ENCODE data around the gene CBLN2.

DNA sequence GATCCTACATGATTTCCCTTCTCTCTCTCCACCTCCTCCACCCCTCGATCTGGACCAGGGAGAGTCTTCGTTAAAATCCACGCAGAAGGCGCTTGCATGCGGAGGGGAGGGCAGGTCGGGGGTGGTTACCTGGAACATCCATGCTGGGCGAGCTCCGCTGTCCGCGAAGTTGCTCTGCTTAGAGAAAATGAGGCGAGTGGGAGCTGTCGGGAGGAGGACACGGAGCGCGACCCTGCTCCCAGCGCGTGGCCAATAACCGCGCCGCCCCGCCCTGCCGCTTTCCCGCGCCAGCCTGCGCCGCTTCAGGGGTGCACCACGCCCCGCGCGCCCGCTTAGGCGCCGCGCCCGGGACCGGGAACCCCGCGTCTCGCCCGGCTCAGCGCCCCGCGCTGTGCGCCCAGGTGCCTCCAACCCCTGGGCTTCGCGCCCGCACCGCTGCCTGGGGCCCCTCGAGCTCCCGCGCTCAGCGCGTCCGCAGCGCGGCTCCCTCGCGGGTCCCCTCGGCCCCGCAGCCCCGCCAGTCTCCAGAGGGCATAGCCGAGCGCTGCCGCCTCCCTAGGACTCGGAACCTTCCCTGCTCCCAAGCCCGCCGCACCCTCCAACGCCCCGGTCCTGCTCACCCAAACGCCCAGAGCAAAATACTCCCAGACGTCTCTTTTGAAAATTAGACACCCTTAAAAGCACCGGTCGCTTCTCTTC is 636 bp downstream of the CBLN2 start:
- TF ChIP-seq, protein P1, sequence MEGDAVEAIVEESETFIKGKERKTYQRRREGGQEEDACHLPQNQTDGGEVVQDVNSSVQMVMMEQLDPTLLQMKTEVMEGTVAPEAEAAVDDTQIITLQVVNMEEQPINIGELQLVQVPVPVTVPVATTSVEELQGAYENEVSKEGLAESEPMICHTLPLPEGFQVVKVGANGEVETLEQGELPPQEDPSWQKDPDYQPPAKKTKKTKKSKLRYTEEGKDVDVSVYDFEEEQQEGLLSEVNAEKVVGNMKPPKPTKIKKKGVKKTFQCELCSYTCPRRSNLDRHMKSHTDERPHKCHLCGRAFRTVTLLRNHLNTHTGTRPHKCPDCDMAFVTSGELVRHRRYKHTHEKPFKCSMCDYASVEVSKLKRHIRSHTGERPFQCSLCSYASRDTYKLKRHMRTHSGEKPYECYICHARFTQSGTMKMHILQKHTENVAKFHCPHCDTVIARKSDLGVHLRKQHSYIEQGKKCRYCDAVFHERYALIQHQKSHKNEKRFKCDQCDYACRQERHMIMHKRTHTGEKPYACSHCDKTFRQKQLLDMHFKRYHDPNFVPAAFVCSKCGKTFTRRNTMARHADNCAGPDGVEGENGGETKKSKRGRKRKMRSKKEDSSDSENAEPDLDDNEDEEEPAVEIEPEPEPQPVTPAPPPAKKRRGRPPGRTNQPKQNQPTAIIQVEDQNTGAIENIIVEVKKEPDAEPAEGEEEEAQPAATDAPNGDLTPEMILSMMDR (conservative IDR thresholded peaks at IDR 0.05 in 1 of 2, IDR thresholded peaks at IDR 0.05 in 1 of 2; ENCODE audit: low read depth in 1 of 2, low read length in 2 of 2) = no peak
- no peak for TF ChIP-seq EZH2 (IDR thresholded peaks at IDR 0.05; ENCODE audit: low read length, missing control alignments)
